DND-41 (cell line): ENCODE measurements around the gene POU2F1.

ENCODE experiments used
- EZH2 ChIP-seq: IDR thresholded peaks from 3 replicates; pipeline ENCODE4 v1.6.1; 2012; ENCODE audit warnings: borderline replicate concordance, low read depth, mild to moderate bottlenecking, moderate library complexity, low read length, inconsistent platforms; ENCODE audit not compliant: severe bottlenecking
- TF ChIP-seq, protein P1 (sequence below): IDR thresholded peaks from 2 replicates; pipeline ENCODE4 v1.5.1; 2012; ENCODE audit warnings: borderline replicate concordance, low read length, moderate library complexity, mild to moderate bottlenecking; ENCODE audit not compliant: poor library complexity, severe bottlenecking; ENCODE audit errors: extremely low read depth

- TF ChIP-seq, protein P1, sequence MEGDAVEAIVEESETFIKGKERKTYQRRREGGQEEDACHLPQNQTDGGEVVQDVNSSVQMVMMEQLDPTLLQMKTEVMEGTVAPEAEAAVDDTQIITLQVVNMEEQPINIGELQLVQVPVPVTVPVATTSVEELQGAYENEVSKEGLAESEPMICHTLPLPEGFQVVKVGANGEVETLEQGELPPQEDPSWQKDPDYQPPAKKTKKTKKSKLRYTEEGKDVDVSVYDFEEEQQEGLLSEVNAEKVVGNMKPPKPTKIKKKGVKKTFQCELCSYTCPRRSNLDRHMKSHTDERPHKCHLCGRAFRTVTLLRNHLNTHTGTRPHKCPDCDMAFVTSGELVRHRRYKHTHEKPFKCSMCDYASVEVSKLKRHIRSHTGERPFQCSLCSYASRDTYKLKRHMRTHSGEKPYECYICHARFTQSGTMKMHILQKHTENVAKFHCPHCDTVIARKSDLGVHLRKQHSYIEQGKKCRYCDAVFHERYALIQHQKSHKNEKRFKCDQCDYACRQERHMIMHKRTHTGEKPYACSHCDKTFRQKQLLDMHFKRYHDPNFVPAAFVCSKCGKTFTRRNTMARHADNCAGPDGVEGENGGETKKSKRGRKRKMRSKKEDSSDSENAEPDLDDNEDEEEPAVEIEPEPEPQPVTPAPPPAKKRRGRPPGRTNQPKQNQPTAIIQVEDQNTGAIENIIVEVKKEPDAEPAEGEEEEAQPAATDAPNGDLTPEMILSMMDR, result no peak
- TF ChIP-seq EZH2, result no peak
Measured at GRCh38 chr1:167345386-167345733, 124.7 kb downstream of the POU2F1 start.
